CD8-positive, alpha-beta memory T cell (primary cell): ENCODE measurements around the gene PAX2. TPM values are rescaled to one million over a fixed set of nuclear protein-coding genes. Genes with fewer than 3 reads are reported as not detected.
A peak's percentile ranks its signal among the peaks of the same experiment; 100 is the strongest.

ENCODE experiments used
- CTCF ChIA-PET: fragments of 350-600 bp; sonication (Branson Sonifier 250); formaldehyde crosslinking; loops from one replicate; lab custom pipeline; 2021; ENCODE audit warnings: antibody characterized with exemption; lab: Charles Lee
- POLR2A ChIA-PET: fragments of 350-600 bp; sonication (Branson Sonifier 250); formaldehyde crosslinking; loops from one replicate; lab custom pipeline; 2021; ENCODE audit warnings: antibody characterized with exemption; lab: Charles Lee
- DNase-seq, 5 donors: peaks; one replicate each; pipeline versions ENCODE4 v3.0.0 to v3.0.0-alpha.2; 2020 to 2022; ENCODE audit warnings: mixed read lengths in 1 of 5
- H3K27ac ChIP-seq: one replicate; pipeline ENCODE4 v1.7.0; 2013; ENCODE audit warnings: low read depth, mild to moderate bottlenecking, low read length, moderate library complexity
- H3K27me3 ChIP-seq: 2 replicates; pipeline ENCODE4 v1.7.0; 2013; ENCODE audit warnings: low read length, mild to moderate bottlenecking; ENCODE audit not compliant: insufficient read depth, poor library complexity, severe bottlenecking
- H3K36me3 ChIP-seq: 2 replicates; pipeline ENCODE4 v1.7.0; 2013; ENCODE audit warnings: mild to moderate bottlenecking, low read length, moderate library complexity; ENCODE audit not compliant: insufficient read depth
- H3K4me1 ChIP-seq: 2 replicates; pipeline ENCODE4 v1.7.0; 2013; ENCODE audit warnings: mild to moderate bottlenecking, low read length, moderate library complexity; ENCODE audit not compliant: insufficient read depth
- H3K4me3 ChIP-seq: 2 replicates; pipeline ENCODE4 v1.7.0; 2013; ENCODE audit warnings: mild to moderate bottlenecking, low read length
- H3K9me3 ChIP-seq: 2 replicates; pipeline ENCODE4 v1.7.0; 2013; ENCODE audit warnings: mild to moderate bottlenecking, low read length
- H3K27ac Mint-ChIP-seq, 8 donors: one replicate each; pipeline ENCODE4 v1.8.0; 2020 to 2021; ENCODE audit warnings: mixed read lengths in 8 of 8, mild to moderate bottlenecking in 6 of 8, inconsistent platforms in 3 of 8, moderate library complexity in 3 of 8
- H3K27me3 Mint-ChIP-seq, 2 donors: one replicate each; pipeline ENCODE4 v1.8.0; 2020 to 2021; ENCODE audit warnings: mixed read lengths in 2 of 2, mild to moderate bottlenecking in 1 of 2, moderate library complexity in 1 of 2
- H3K36me3 Mint-ChIP-seq, 3 donors: one replicate each; pipeline ENCODE4 v1.8.0; 2020 to 2021; ENCODE audit warnings: mixed read lengths in 3 of 3, inconsistent platforms in 1 of 3, mild to moderate bottlenecking in 1 of 3
- H3K4me1 Mint-ChIP-seq, 3 donors: one replicate each; pipeline ENCODE4 v1.8.0; 2020 to 2021; ENCODE audit warnings: mixed read lengths in 3 of 3, inconsistent platforms in 1 of 3, mild to moderate bottlenecking in 1 of 3
- H3K4me3 Mint-ChIP-seq, 7 donors: one replicate each; pipeline ENCODE4 v1.8.0; 2020 to 2021; ENCODE audit warnings: mixed read lengths in 7 of 7, mild to moderate bottlenecking in 6 of 7, moderate library complexity in 4 of 7, inconsistent platforms in 2 of 7
- H3K9me3 Mint-ChIP-seq, 5 donors: one replicate each; pipeline ENCODE4 v1.8.0; 2020 to 2022; ENCODE audit warnings: mixed read lengths in 5 of 5, mild to moderate bottlenecking in 3 of 5, moderate library complexity in 2 of 5, inconsistent platforms in 1 of 5
- polyA plus RNA-seq: library from polyadenylated mRNA; unstranded; fragments of 300-500 nt; fragmentation: Illumina TruSeq; gene quantifications from one replicate; pipeline ENCODE4 v1.2.3, GENCODE V29; 2021
- total RNA-seq, 2 experiments: library from RNA; stranded (reverse); gene quantifications; one replicate each; pipeline ENCODE4 v1.2.3, GENCODE V29; 2021

Gene PAX2
- total and polyA plus RNA-seq, 3 experiments from 2014 or later: 0.04 TPM; not detected in 2

DNA sequence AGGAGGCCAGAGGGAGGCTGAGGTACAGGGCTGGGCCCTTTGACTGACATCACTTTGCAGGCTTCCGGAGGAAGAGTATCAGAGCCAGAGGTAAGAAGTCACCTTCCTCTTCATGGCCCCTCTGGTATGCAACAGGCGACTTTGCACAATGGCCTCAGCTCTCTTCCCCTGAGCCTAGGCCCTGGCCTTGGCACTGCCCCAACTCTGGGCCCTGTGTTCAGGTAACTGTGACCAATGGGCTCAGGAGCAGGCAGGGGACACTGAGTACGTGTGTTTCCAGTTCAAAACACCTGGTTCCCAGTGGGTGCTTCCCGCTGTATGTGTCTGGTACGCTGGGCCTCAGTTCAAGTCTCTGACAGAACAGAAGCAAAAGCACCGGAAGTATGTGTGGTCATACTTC is 12.1 kb upstream of the PAX2 start:
- Mint-ChIP-seq H3K9me3 (peaks cover 0 to 2% (median 0%) of the 10 kb centered on the region in 5 donors), H3K27ac (no peak overlapping the region), H3K4me1 (peaks cover 42 to 73% (median 44%) of the 10 kb centered on the region in 3 donors), H3K27me3 (peaks cover 63 to 91% of the 10 kb centered on the region in 2 donors), H3K4me3 (no peak overlapping the region), H3K36me3 (no peaks in the 10 kb centered on the region)
- no peaks in the 10 kb centered on the region for H3K36me3 ChIP-seq
- no peak overlapping the region for H3K4me3 ChIP-seq
- no peak overlapping the region for H3K27ac ChIP-seq
- ChIA-PET CTCF (no interaction called here), POLR2A (no interaction called here)
- DNase-seq: no peak
- no peaks in the 10 kb centered on the region for H3K9me3 ChIP-seq
- peaks cover 25% of the 10 kb centered on the region for H3K4me1 ChIP-seq
- peaks cover 66% of the 10 kb centered on the region for H3K27me3 ChIP-seq

DNA sequence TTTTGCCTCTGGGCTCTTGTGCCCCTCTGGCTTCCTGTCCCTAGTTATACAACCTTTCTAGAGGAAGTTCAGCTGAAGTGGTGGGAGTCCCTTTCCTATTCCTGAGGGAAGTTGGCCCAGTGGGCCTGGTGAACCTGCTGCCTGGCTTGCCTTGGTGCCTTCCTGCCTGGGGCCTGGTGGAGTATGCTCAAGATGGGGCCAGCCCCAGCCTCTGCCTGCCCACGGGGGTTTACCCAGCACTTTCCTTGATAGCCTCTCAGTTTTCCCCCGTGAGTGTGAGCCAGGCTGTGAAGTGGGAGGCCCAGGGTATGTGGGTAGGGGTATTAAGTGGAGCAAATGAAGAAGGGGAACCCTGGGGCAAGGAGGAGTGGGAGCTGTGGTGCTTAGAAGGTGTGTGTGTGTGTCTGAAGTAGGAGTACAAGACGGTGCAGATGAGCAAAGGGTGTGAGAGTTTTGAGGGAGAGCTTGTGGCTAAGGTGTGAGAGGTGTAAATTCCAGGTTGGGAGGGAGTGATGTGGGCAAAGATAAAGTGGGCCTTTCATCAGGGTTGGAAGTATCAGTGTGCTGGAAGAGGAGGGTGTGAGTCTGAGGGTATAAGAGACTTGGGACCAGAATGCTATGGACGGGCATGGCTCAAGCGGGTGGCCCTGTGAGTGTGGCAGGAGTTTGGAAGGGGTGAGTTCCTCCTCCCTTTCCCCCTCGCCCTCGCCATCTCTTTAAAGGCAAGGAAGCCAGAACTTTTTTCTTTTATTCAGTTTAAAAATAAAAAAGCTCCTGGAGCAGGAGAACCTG is 10.9 kb upstream of the PAX2 start:
- peaks cover 58 to 84% of the 10 kb centered on the region in 2 donors for H3K27me3 Mint-ChIP-seq
- H3K9me3 ChIP-seq: no peaks in the 10 kb centered on the region
- no peak for DNase-seq
- H3K4me1 Mint-ChIP-seq: peaks cover 40 to 68% (median 42%) of the 10 kb centered on the region in 3 donors
- peaks cover 65% of the 10 kb centered on the region for H3K27me3 ChIP-seq
- no peak overlapping the region for H3K4me3 ChIP-seq
- H3K4me1 ChIP-seq: peaks cover 25% of the 10 kb centered on the region
- ChIA-PET POLR2A (no interaction called here), CTCF (no interaction called here)
- H3K9me3 Mint-ChIP-seq: peaks cover 0 to 2% (median 0%) of the 10 kb centered on the region in 5 donors
- H3K4me3 Mint-ChIP-seq: peak overlapping the region in 3 of 7 donors; percentile 22 to 51 (median 23)
- H3K36me3 Mint-ChIP-seq: no peaks in the 10 kb centered on the region
- H3K36me3 ChIP-seq: no peaks in the 10 kb centered on the region
- H3K27ac ChIP-seq: no peak overlapping the region
- no peak overlapping the region for H3K27ac Mint-ChIP-seq

DNA sequence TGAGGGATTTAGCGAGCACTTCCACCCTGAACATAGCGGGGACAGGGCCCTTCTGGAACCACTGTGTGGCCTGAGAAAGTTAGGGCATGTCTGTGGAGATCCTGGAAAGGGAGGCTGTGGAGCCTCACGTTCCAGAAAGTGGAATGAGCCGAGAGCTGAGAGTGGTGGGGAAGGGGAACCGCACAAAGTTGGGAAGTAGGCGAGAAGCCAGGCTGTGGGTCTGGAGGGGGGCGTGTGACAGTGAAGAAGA is 10.4 kb upstream of the PAX2 start:
- H3K9me3 ChIP-seq: no peaks in the 10 kb centered on the region
- Mint-ChIP-seq H3K36me3 (no peaks in the 10 kb centered on the region), H3K4me3 (peak overlapping the region in 4 of 7 donors; percentile 12 to 50 (median 22)), H3K27ac (no peak overlapping the region), H3K27me3 (peaks cover 58 to 84% of the 10 kb centered on the region in 2 donors), H3K4me1 (peaks cover 36 to 63% (median 40%) of the 10 kb centered on the region in 3 donors), H3K9me3 (peaks cover 0 to 2% (median 0%) of the 10 kb centered on the region in 5 donors)
- ChIA-PET POLR2A (no interaction called here), CTCF (no interaction called here)
- H3K27ac ChIP-seq: no peak overlapping the region
- H3K27me3 ChIP-seq: peaks cover 67% of the 10 kb centered on the region
- H3K36me3 ChIP-seq: no peaks in the 10 kb centered on the region
- H3K4me3 ChIP-seq: no peak overlapping the region
- peaks cover 20% of the 10 kb centered on the region for H3K4me1 ChIP-seq
- no peak for DNase-seq

DNA sequence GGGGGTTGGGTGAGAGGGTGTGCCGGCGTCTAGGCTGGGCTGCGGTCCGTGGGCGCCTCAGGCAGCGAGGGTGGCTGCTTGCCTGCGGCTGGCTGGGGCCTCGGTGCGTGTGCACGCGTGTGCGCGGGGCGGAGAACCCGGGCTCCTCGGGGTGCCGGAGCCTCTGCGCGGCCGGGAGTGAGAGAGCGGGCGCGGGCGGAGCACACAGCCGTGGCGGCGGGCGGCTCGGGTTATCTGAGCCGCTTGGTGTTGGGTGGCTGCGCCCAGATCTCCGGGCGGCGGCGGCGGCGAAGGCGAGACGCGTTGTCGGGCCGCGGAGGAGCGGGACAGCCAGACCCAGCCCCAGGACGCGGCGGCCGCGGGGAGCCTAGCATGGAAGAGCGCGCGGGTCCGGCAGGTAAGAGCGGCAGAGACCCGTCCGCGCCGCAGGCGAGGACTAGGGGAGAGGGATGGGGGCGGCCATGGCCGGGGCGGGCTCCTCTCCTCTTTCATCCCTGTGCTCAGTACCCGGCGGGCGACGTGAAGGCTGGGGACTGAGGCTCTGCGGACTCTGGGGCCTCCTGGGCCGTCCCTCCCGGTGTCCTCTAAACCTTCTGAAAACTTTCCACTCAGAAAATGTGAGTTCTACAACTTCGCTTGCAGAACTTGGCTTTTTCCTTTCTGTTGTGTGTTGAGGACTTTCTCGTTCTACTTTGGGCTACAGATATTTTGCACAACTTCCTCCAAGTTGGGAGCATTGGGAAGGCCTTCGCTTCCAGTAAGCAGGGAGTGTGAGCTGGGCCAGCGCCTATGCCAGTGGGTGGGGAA is 9.8 kb upstream of the PAX2 start:
- CTCF ChIA-PET: no interaction called here
- peaks cover 34 to 63% (median 36%) of the 10 kb centered on the region in 3 donors for H3K4me1 Mint-ChIP-seq

DNA sequence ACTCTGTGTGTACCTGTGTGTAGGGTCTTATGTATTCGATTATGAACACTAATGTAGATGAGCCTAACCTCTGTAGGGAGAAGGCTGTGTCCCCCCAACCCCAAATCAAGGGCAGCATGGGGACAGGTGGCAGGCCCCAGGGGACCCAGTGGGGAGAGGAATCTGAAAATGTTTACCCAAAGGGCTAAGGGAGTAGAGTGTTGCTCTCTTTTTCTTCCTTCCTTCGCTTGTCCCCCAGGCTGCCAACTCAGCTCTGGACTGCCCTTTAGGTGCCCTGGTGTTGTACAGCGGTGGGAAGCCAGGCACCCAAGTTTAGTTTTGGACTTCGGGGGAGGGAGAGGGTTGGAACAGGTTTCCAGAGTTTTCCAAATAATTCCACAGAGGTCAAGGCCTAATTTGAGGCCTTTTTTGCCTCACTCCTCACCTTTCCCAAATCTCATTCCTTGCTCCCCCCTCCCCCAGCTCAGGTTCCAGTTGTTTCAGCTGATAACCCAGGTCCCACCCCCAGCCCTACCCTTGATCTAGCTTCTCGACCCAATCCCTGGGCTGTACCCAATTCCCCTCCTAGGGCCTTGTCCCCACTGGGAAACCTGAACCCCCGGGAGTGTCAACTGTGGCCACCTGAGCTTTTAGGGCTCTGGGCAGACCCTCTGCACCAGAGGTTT is 9.1 kb upstream of the PAX2 start:
- no peak for DNase-seq
- peaks cover 28 to 64% (median 29%) of the 10 kb centered on the region in 3 donors for H3K4me1 Mint-ChIP-seq
- CTCF ChIA-PET: no interaction called here
- H3K36me3 ChIP-seq: no peaks in the 10 kb centered on the region
- peak overlapping the region in 1 of 8 donors; percentile 22 for H3K27ac Mint-ChIP-seq
- no peak overlapping the region for H3K27ac ChIP-seq
- peaks cover 0 to 2% (median 0%) of the 10 kb centered on the region in 5 donors for H3K9me3 Mint-ChIP-seq
- H3K36me3 Mint-ChIP-seq: no peaks in the 10 kb centered on the region
- peaks cover 7% of the 10 kb centered on the region for H3K4me1 ChIP-seq
- peaks cover 68% of the 10 kb centered on the region for H3K27me3 ChIP-seq
- H3K4me3 Mint-ChIP-seq: peak overlapping the region in 2 of 7 donors; percentile 42 to 75
- peaks cover 66 to 85% of the 10 kb centered on the region in 2 donors for H3K27me3 Mint-ChIP-seq
- no peaks in the 10 kb centered on the region for H3K9me3 ChIP-seq
- no peak overlapping the region for H3K4me3 ChIP-seq
- POLR2A ChIA-PET: no interaction called here

More for the DNA sequence above, 9.8 kb upstream of the PAX2 start:
- Mint-ChIP-seq H3K4me3 (peak overlapping the region in 1 of 7 donors; percentile 42), H3K36me3 (no peaks in the 10 kb centered on the region), H3K27me3 (peaks cover 63 to 84% of the 10 kb centered on the region in 2 donors), H3K27ac (peak overlapping the region in 1 of 8 donors; percentile 22), H3K9me3 (peaks cover 0 to 2% (median 0%) of the 10 kb centered on the region in 5 donors)
- Histone ChIP-seq H3K9me3 (no peaks in the 10 kb centered on the region), H3K4me1 (peaks cover 14% of the 10 kb centered on the region), H3K27me3 (peaks cover 67% of the 10 kb centered on the region), H3K27ac (no peak overlapping the region), H3K36me3 (no peaks in the 10 kb centered on the region), H3K4me3 (no peak overlapping the region)
- DNase-seq: no peak
- POLR2A ChIA-PET: no interaction called here

DNA sequence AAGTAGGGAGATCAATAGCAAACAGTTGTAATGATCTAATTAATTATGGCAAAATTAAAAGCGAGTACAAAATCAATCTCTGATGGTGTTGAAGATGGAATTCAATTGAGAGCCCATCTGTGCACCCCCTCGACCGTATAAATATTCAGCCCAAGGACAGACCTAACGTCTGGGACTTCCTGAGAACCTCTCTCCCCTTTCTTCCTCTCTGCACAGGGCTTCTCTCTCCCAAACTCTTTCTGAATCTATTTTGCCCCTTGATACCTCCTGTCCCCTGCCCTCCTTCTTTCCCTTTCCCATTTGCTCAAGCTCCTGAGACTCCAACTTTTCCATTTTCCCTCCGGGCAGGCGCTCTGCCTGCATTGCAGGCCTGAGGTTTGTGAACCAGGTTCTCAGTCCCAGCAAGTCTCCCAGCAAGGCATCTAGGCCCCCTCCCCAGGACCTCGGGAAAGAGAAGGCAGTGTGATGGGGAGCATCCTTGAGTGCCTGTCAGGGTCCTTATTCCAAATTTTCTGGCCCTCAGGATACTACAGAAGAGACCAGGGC is 8.5 kb upstream of the PAX2 start:
- peaks cover 4% of the 10 kb centered on the region for H3K4me1 ChIP-seq
- no peaks in the 10 kb centered on the region for H3K36me3 ChIP-seq
- no peaks in the 10 kb centered on the region for H3K9me3 ChIP-seq
- Mint-ChIP-seq H3K4me3 (peak overlapping the region in 3 of 7 donors; percentile 1 to 75 (median 44)), H3K9me3 (peaks cover 0 to 2% (median 0%) of the 10 kb centered on the region in 5 donors), H3K36me3 (no peaks in the 10 kb centered on the region), H3K27me3 (peaks cover 65 to 84% of the 10 kb centered on the region in 2 donors), H3K27ac (no peak overlapping the region), H3K4me1 (peaks cover 23 to 59% (median 24%) of the 10 kb centered on the region in 3 donors)
- ChIA-PET CTCF (no interaction called here), POLR2A (no interaction called here)
- no peak overlapping the region for H3K4me3 ChIP-seq
- H3K27me3 ChIP-seq: peaks cover 63% of the 10 kb centered on the region
- DNase-seq: no peak
- no peak overlapping the region for H3K27ac ChIP-seq

DNA sequence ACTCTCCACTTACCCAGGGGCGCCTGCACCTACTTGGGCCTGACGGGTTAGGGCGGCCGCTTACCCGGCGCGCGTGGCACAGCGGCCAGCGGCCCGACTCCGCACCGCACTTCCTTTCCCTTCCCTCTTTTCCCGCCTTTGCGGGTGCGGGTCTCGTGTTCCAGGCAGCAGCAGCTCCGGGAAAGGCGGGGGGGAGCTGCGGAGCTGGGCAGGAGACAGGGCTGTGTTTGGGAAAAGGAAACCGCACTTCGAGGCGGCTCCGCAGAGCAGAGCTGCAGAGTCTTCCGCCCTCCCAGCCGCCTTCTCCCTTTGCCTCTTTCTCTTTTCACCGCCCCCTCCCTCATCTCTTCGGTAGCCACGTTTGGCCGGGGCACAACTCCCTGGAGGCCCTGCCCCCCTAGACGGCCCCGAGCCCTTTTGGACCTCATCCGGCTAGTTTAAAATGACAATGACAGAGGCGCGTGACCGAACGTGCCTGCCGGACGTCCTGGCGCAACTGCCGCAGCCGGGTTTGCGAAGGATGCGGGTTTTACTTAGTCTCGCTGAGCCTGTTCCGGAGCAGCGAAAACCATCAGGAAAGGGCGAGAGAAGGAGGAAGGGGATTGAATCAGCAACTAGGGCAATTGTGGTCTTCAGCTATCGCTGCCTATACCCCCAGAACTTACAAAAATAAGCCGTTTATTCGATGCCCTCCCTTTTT is 7.9 kb upstream of the PAX2 start:
- ChIA-PET POLR2A (no interaction called here), CTCF (no interaction called here)
- no peaks in the 10 kb centered on the region for H3K9me3 ChIP-seq
- no peaks in the 10 kb centered on the region for H3K36me3 Mint-ChIP-seq
- H3K27ac ChIP-seq: no peak overlapping the region
- H3K27me3 ChIP-seq: peaks cover 64% of the 10 kb centered on the region
- peak overlapping the region; percentile 42 to 83 (median 69) for H3K4me3 Mint-ChIP-seq
- H3K27me3 Mint-ChIP-seq: peaks cover 63 to 84% of the 10 kb centered on the region in 2 donors
- DNase-seq: no peak
- H3K9me3 Mint-ChIP-seq: peaks cover 0 to 2% (median 0%) of the 10 kb centered on the region in 5 donors
- peaks cover 4% of the 10 kb centered on the region for H3K4me1 ChIP-seq
- no peak overlapping the region for H3K4me3 ChIP-seq
- H3K27ac Mint-ChIP-seq: no peak overlapping the region
- H3K36me3 ChIP-seq: no peaks in the 10 kb centered on the region
- H3K4me1 Mint-ChIP-seq: peaks cover 22 to 55% (median 23%) of the 10 kb centered on the region in 3 donors
